Measurements from ENCODE around the gene PRSS53. TPM values are rescaled to one million over a fixed set of nuclear protein-coding genes. Genes with fewer than 3 reads are reported as not detected.

Gene PRSS53
- total RNA-seq, 1 experiment from 2014 or later, result 2.8 TPM

GRCh38 chr16:31074814-31075183, 13.9 kb downstream of the PRSS53 start:
- H4K91ac ChIP-seq (ENCODE audit: insufficient read length, low read depth, low read length), result no peak overlapping the region
- H3K56ac ChIP-seq (ENCODE audit: insufficient read length, low read depth, low read length), result no peak overlapping the region
- H3K14ac ChIP-seq (ENCODE audit: insufficient read depth, low read length), result no peak overlapping the region
- H3K79me1 ChIP-seq (ENCODE audit: insufficient read depth, low read depth, low read length, poor library complexity, severe bottlenecking), result peaks cover 6% of the 10 kb centered on the region
- no peak overlapping the region for H4K8ac ChIP-seq (replicated peaks; ENCODE audit: insufficient read length, low read depth, low read length)
- no peak overlapping the region for H2BK12ac ChIP-seq (ENCODE audit: insufficient read length, low read depth, low read length)
- H3K27ac ChIP-seq (ENCODE audit: insufficient read length, low read depth, low read length), result no peak overlapping the region
- H3K4me1 Mint-ChIP-seq, result peaks cover 16 to 20% of the 10 kb centered on the region in 2 experiments
- H2AFZ ChIP-seq (ENCODE audit: low read length), result no peak overlapping the region
- no peak overlapping the region for H3K18ac ChIP-seq (ENCODE audit: insufficient read length, low read depth, low read length)
- no CpG with 5 or more reads among the region's 7 CpGs for WGBS (ENCODE audit: extremely low coverage, insufficient read length, low lambda C conversion rate)
- peaks cover 23 to 37% (median 37%) of the 10 kb centered on the region in 3 experiments; a peak in 6 of 7 replicates for H3K36me3 Mint-ChIP-seq (ENCODE audit: insufficient read depth in 1 of 3, low read depth in 3 of 3)
- no peak overlapping the region for H2BK20ac ChIP-seq (ENCODE audit: low read depth, low read length, poor library complexity, severe bottlenecking)
- H3K27me3 Mint-ChIP-seq (ENCODE audit: low read depth), result no peaks in the 10 kb centered on the region
- peak overlapping the region; percentile 92 to 95 for H3K4me3 Mint-ChIP-seq
- no peak for DNase-seq
- no peak overlapping the region for H4K5ac ChIP-seq (ENCODE audit: insufficient read length, low read depth, low read length)
- H4K20me1 ChIP-seq (ENCODE audit: control insufficient read depth, insufficient read depth, insufficient read length), result peaks cover 4% of the 10 kb centered on the region
- H2BK5ac ChIP-seq (ENCODE audit: insufficient read length, low read length), result no peak overlapping the region
- no peak overlapping the region for H2AK5ac ChIP-seq (ENCODE audit: insufficient read length, low read length)
- H3K27me3 ChIP-seq (ENCODE audit: insufficient read depth, low read length), result no peaks in the 10 kb centered on the region
- H3K23ac ChIP-seq (ENCODE audit: insufficient read length, low read depth, low read length), result no peak overlapping the region
- H3K9me3 Mint-ChIP-seq, result no peaks in the 10 kb centered on the region; a peak in 1 of 5 replicates
- peak overlapping the region; percentile 89 for H3K4me2 ChIP-seq (ENCODE audit: insufficient read depth, insufficient read length, low read length)
- no peak overlapping the region for H2BK120ac ChIP-seq (ENCODE audit: low read depth, low read length, poor library complexity, severe bottlenecking)
- H3K79me2 ChIP-seq (ENCODE audit: insufficient read depth, low read length), result peaks cover 18% of the 10 kb centered on the region; the same call in 1 of the 2 replicates
- no peak overlapping the region for H2BK15ac ChIP-seq (ENCODE audit: low read depth, low read length)
- no peaks in the 10 kb centered on the region for H3K4me1 ChIP-seq (ENCODE audit: insufficient read depth, low read length)
- no peak overlapping the region for H3K4ac ChIP-seq (ENCODE audit: low read depth, low read length)
- peaks cover 9% of the 10 kb centered on the region for H3K23me2 ChIP-seq (ENCODE audit: insufficient read length, low read depth, low read length, poor library complexity, severe bottlenecking)
- peak overlapping the region; percentile 94 to 98 (median 97) for H3K27ac Mint-ChIP-seq
- no peaks in the 10 kb centered on the region for H3K9me3 ChIP-seq (ENCODE audit: control insufficient read depth, low read depth, low read length)
- H3T11ph ChIP-seq (ENCODE audit: low read length), result no peak overlapping the region
- TF ChIP-seq CTCF (conservative IDR thresholded peaks at IDR 0.05), result no peak; the same call in 2 of the 3 replicates
- peak overlapping the region; percentile 72 for H3K9ac ChIP-seq (ENCODE audit: extremely low read depth, insufficient read length, low read length)

All from H9 (cell line).